ENCODE measurements around the gene P4HTM. TPM values are rescaled to one million over a fixed set of nuclear protein-coding genes. Genes with fewer than 3 reads are reported as not detected.

Gene P4HTM
- total and polyA plus RNA-seq, 9 donors: 11.0 to 17.2 (median 14.5) TPM

GRCh38 chr3:48960841-48961413 is 29.1 kb upstream of the P4HTM start:
- DNase-seq: peak; percentile 23
- no peaks in the 10 kb centered on the region for H3K4me1 ChIP-seq (ENCODE audit: control insufficient read depth, insufficient read depth, low read length)
- 20% methylated on average over 1 of the region's 4 CpGs for WGBS (ENCODE audit: insufficient coverage)
- peaks cover 28% of the 10 kb centered on the region for H3K36me3 ChIP-seq (ENCODE audit: control insufficient read depth, insufficient read depth, low read length)
- no peak overlapping the region for H3K27ac ChIP-seq (ENCODE audit: low read length)
- H3K4me3 ChIP-seq (ENCODE audit: low read length): no peak overlapping the region
- no peaks in the 10 kb centered on the region for H3K27me3 ChIP-seq (ENCODE audit: control insufficient read depth, insufficient read depth, low read length)
- no peaks in the 10 kb centered on the region for H3K9me3 ChIP-seq (replicated peaks; ENCODE audit: control insufficient read depth, low read depth, low read length)

- H3K4me3 ChIP-seq (ENCODE audit: low read length): no peak overlapping the region
- no peak overlapping the region for H3K27ac ChIP-seq (ENCODE audit: low read length)
- H3K27me3 ChIP-seq (ENCODE audit: control insufficient read depth, insufficient read depth, low read length): no peaks in the 10 kb centered on the region
- no CpG with 5 or more reads among the region's 2 CpGs for WGBS (ENCODE audit: insufficient coverage)
- peaks cover 35% of the 10 kb centered on the region for H3K36me3 ChIP-seq (ENCODE audit: control insufficient read depth, insufficient read depth, low read length)
- no peaks in the 10 kb centered on the region for H3K9me3 ChIP-seq (replicated peaks; ENCODE audit: control insufficient read depth, low read depth, low read length)
- DNase-seq: no peak
- no peaks in the 10 kb centered on the region for H3K4me1 ChIP-seq (ENCODE audit: control insufficient read depth, insufficient read depth, low read length)
Observed at GRCh38 chr3:48962340-48962739, 27.7 kb upstream of the P4HTM start.

GRCh38 chr3:48962939-48963338 is 27.1 kb upstream of the P4HTM start:
- Histone ChIP-seq H3K9me3 (replicated peaks; ENCODE audit: control insufficient read depth, low read depth, low read length) (no peaks in the 10 kb centered on the region), H3K4me3 (ENCODE audit: low read length) (no peak overlapping the region), H3K27ac (ENCODE audit: low read length) (no peak overlapping the region), H3K4me1 (ENCODE audit: control insufficient read depth, insufficient read depth, low read length) (no peaks in the 10 kb centered on the region), H3K36me3 (ENCODE audit: control insufficient read depth, insufficient read depth, low read length) (peaks cover 32% of the 10 kb centered on the region), H3K27me3 (ENCODE audit: control insufficient read depth, insufficient read depth, low read length) (no peaks in the 10 kb centered on the region)
- 93% methylated on average over 2 of the region's 4 CpGs for WGBS (ENCODE audit: insufficient coverage)
- DNase-seq: no peak

- no peaks in the 10 kb centered on the region for H3K4me1 ChIP-seq (ENCODE audit: control insufficient read depth, insufficient read depth, low read length)
- no peak overlapping the region for H3K27ac ChIP-seq (ENCODE audit: low read length)
- no peaks in the 10 kb centered on the region for H3K9me3 ChIP-seq (replicated peaks; ENCODE audit: control insufficient read depth, low read depth, low read length)
- H3K27me3 ChIP-seq (ENCODE audit: control insufficient read depth, insufficient read depth, low read length): no peaks in the 10 kb centered on the region
- no peak overlapping the region for H3K4me3 ChIP-seq (ENCODE audit: low read length)
- WGBS (ENCODE audit: insufficient coverage): no CpG with 5 or more reads among the region's 2 CpGs
- H3K36me3 ChIP-seq (ENCODE audit: control insufficient read depth, insufficient read depth, low read length): peaks cover 33% of the 10 kb centered on the region
- DNase-seq: no peak
Observed at GRCh38 chr3:48963591-48963990, 26.4 kb upstream of the P4HTM start.

- Histone ChIP-seq H3K4me1 (ENCODE audit: control insufficient read depth, insufficient read depth, low read length) (no peaks in the 10 kb centered on the region), H3K36me3 (ENCODE audit: control insufficient read depth, insufficient read depth, low read length) (peaks cover 58% of the 10 kb centered on the region), H3K27me3 (ENCODE audit: control insufficient read depth, insufficient read depth, low read length) (no peaks in the 10 kb centered on the region), H3K4me3 (ENCODE audit: low read length) (no peak overlapping the region), H3K27ac (ENCODE audit: low read length) (no peak overlapping the region), H3K9me3 (replicated peaks; ENCODE audit: control insufficient read depth, low read depth, low read length) (no peaks in the 10 kb centered on the region)
- DNase-seq: no peak
- WGBS (ENCODE audit: insufficient coverage): no CpG with 5 or more reads among the region's 3 CpGs
Observed at GRCh38 chr3:48966367-48966766, 23.7 kb upstream of the P4HTM start.

GRCh38 chr3:48966876-48967361 is 23.1 kb upstream of the P4HTM start:
- H3K4me3 ChIP-seq (ENCODE audit: low read length): no peak overlapping the region
- peaks cover 63% of the 10 kb centered on the region for H3K36me3 ChIP-seq (ENCODE audit: control insufficient read depth, insufficient read depth, low read length)
- H3K9me3 ChIP-seq (replicated peaks; ENCODE audit: control insufficient read depth, low read depth, low read length): no peaks in the 10 kb centered on the region
- DNase-seq: no peak
- no peaks in the 10 kb centered on the region for H3K27me3 ChIP-seq (ENCODE audit: control insufficient read depth, insufficient read depth, low read length)
- H3K27ac ChIP-seq (ENCODE audit: low read length): no peak overlapping the region
- no peaks in the 10 kb centered on the region for H3K4me1 ChIP-seq (ENCODE audit: control insufficient read depth, insufficient read depth, low read length)
- 92% methylated on average over 6 of the region's 7 CpGs for WGBS (ENCODE audit: insufficient coverage)

GRCh38 chr3:48970586-48970985 is 19.5 kb upstream of the P4HTM start:
- DNase-seq: no peak
- Histone ChIP-seq H3K27ac (ENCODE audit: low read length) (no peak overlapping the region), H3K9me3 (replicated peaks; ENCODE audit: control insufficient read depth, low read depth, low read length) (no peaks in the 10 kb centered on the region), H3K36me3 (ENCODE audit: control insufficient read depth, insufficient read depth, low read length) (peaks cover 80% of the 10 kb centered on the region), H3K4me1 (ENCODE audit: control insufficient read depth, insufficient read depth, low read length) (no peaks in the 10 kb centered on the region), H3K4me3 (ENCODE audit: low read length) (no peak overlapping the region), H3K27me3 (ENCODE audit: control insufficient read depth, insufficient read depth, low read length) (no peaks in the 10 kb centered on the region)
- 100% methylated on average over 2 of the region's 6 CpGs for WGBS (ENCODE audit: insufficient coverage)

GRCh38 chr3:48974076-48974864 is 15.8 kb upstream of the P4HTM start:
- Histone ChIP-seq H3K27me3 (ENCODE audit: control insufficient read depth, insufficient read depth, low read length) (no peaks in the 10 kb centered on the region), H3K27ac (ENCODE audit: low read length) (no peak overlapping the region), H3K36me3 (ENCODE audit: control insufficient read depth, insufficient read depth, low read length) (peaks cover 86% of the 10 kb centered on the region), H3K4me1 (ENCODE audit: control insufficient read depth, insufficient read depth, low read length) (no peaks in the 10 kb centered on the region), H3K9me3 (replicated peaks; ENCODE audit: control insufficient read depth, low read depth, low read length) (no peaks in the 10 kb centered on the region), H3K4me3 (ENCODE audit: low read length) (no peak overlapping the region)
- no peak for DNase-seq
- WGBS (ENCODE audit: insufficient coverage): 93% methylated on average over 7 of the region's 10 CpGs

GRCh38 chr3:48979451-48979850 is 10.6 kb upstream of the P4HTM start:
- no peak overlapping the region for H3K27ac ChIP-seq (ENCODE audit: low read length)
- no peak overlapping the region for H3K4me3 ChIP-seq (ENCODE audit: low read length)
- no peaks in the 10 kb centered on the region for H3K27me3 ChIP-seq (ENCODE audit: control insufficient read depth, insufficient read depth, low read length)
- no peaks in the 10 kb centered on the region for H3K4me1 ChIP-seq (ENCODE audit: control insufficient read depth, insufficient read depth, low read length)
- no peak for DNase-seq
- WGBS (ENCODE audit: insufficient coverage): no CpG with 5 or more reads among the region's 3 CpGs
- no peaks in the 10 kb centered on the region for H3K9me3 ChIP-seq (replicated peaks; ENCODE audit: control insufficient read depth, low read depth, low read length)
- peaks cover 81% of the 10 kb centered on the region for H3K36me3 ChIP-seq (ENCODE audit: control insufficient read depth, insufficient read depth, low read length)

GRCh38 chr3:48980295-48980694 is 9.7 kb upstream of the P4HTM start:
- Histone ChIP-seq H3K4me1 (ENCODE audit: control insufficient read depth, insufficient read depth, low read length) (no peaks in the 10 kb centered on the region), H3K36me3 (ENCODE audit: control insufficient read depth, insufficient read depth, low read length) (peaks cover 82% of the 10 kb centered on the region), H3K9me3 (replicated peaks; ENCODE audit: control insufficient read depth, low read depth, low read length) (no peaks in the 10 kb centered on the region), H3K27ac (ENCODE audit: low read length) (no peak overlapping the region), H3K27me3 (ENCODE audit: control insufficient read depth, insufficient read depth, low read length) (no peaks in the 10 kb centered on the region), H3K4me3 (ENCODE audit: low read length) (no peak overlapping the region)
- DNase-seq: no peak
- 90% methylated on average over 2 of the region's 4 CpGs for WGBS (ENCODE audit: insufficient coverage)
